ENCODE results near the gene LARGE1.

- TF ChIP-seq CTCF (IDR thresholded peaks at IDR 0.05; ENCODE audit: low read depth, low read length) (no peak), MAX (IDR thresholded peaks at IDR 0.05; ENCODE audit: low read depth, low read length) (no peak), POLR2A (IDR thresholded peaks at IDR 0.05; ENCODE audit: extremely low read depth, insufficient read length) (no peak), MYC (IDR thresholded peaks at IDR 0.05; ENCODE audit: low read depth, low read length) (no peak)
Observed at GRCh38 chr22:33786149-33786548, 134.1 kb downstream of the LARGE1 start.

Measured in NB4 (cell line).